ENCODE measurements around the gene MID1.

The MID1 gene

GRCh38 chrX:10484683-10485247, 135.6 kb downstream of the MID1 start:
- Histone ChIP-seq H3K36me3 (ENCODE audit: control insufficient read depth in 2 of 2, insufficient read depth in 1 of 2, low read length in 2 of 2) (peaks cover 0 to 48% of the 10 kb centered on the region in 2 experiments; a peak in 1 of 3 replicates), H3K4me3 (ENCODE audit: low read depth, low read length) (no peak overlapping the region), H3K4me1 (ENCODE audit: control insufficient read depth, insufficient read depth, low read length) (no peaks in the 10 kb centered on the region), H3K9me3 (ENCODE audit: control insufficient read depth, insufficient read depth, low read depth, low read length) (no peaks in the 10 kb centered on the region), H3K27ac (ENCODE audit: extremely low read depth, low read depth, low read length) (no peak overlapping the region)
- CTCF ChIA-PET, result no interaction called here
- TF ChIP-seq ZBTB48 (tag by site-specific recombination; IDR thresholded peaks at IDR 0.05) (no peak), IKZF3 (tag by site-specific recombination; IDR thresholded peaks at IDR 0.05) (no peak), GLIS2 (tag by site-specific recombination; IDR thresholded peaks at IDR 0.05) (no peak), ZNF10 (tag by site-specific recombination; IDR thresholded peaks at IDR 0.05) (no peak), SALL2 (tag by site-specific recombination; IDR thresholded peaks at IDR 0.05; ENCODE audit: borderline replicate concordance) (no peak), ZBTB49 (tag by site-specific recombination; IDR thresholded peaks at IDR 0.05; ENCODE audit: low read depth) (no peak), ZBTB7A (tag by site-specific recombination; IDR thresholded peaks at IDR 0.05; ENCODE audit: low read depth) (no peak), ZNF140 (tag by site-specific recombination; IDR thresholded peaks at IDR 0.05) (no peak), ZNF624 (tag by site-specific recombination; IDR thresholded peaks at IDR 0.05) (no peak), ZNF621 (tag by site-specific recombination; IDR thresholded peaks at IDR 0.05) (no peak), WT1 (tag by site-specific recombination; IDR thresholded peaks at IDR 0.05) (no peak), ZNF121 (tag by site-specific recombination; IDR thresholded peaks at IDR 0.05) (no peak), BCL11A (tag by site-specific recombination; IDR thresholded peaks at IDR 0.05; ENCODE audit: low read depth) (no peak), ZBTB1 (tag by site-specific recombination; IDR thresholded peaks at IDR 0.05) (no peak), ZSCAN30 (tag by site-specific recombination; IDR thresholded peaks at IDR 0.05) (no peak), ELK4 (IDR thresholded peaks at IDR 0.05; ENCODE audit: borderline replicate concordance, low read depth, low read length) (no peak), TRIM28 (IDR thresholded peaks at IDR 0.05; ENCODE audit: borderline replicate concordance, low read length) (no peak)
- TF ChIP-seq, protein P1, sequence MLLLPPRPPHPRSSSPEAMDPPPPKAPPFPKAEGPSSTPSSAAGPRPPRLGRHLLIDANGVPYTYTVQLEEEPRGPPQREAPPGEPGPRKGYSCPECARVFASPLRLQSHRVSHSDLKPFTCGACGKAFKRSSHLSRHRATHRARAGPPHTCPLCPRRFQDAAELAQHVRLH (tag by site-specific recombination; IDR thresholded peaks at IDR 0.05), result no peak
- TF ChIP-seq, protein P2, sequence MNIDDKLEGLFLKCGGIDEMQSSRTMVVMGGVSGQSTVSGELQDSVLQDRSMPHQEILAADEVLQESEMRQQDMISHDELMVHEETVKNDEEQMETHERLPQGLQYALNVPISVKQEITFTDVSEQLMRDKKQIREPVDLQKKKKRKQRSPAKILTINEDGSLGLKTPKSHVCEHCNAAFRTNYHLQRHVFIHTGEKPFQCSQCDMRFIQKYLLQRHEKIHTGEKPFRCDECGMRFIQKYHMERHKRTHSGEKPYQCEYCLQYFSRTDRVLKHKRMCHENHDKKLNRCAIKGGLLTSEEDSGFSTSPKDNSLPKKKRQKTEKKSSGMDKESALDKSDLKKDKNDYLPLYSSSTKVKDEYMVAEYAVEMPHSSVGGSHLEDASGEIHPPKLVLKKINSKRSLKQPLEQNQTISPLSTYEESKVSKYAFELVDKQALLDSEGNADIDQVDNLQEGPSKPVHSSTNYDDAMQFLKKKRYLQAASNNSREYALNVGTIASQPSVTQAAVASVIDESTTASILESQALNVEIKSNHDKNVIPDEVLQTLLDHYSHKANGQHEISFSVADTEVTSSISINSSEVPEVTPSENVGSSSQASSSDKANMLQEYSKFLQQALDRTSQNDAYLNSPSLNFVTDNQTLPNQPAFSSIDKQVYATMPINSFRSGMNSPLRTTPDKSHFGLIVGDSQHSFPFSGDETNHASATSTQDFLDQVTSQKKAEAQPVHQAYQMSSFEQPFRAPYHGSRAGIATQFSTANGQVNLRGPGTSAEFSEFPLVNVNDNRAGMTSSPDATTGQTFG (tag by site-specific recombination; IDR thresholded peaks at IDR 0.05; ENCODE audit: borderline replicate concordance), result no peak
- TF ChIP-seq, protein P3, sequence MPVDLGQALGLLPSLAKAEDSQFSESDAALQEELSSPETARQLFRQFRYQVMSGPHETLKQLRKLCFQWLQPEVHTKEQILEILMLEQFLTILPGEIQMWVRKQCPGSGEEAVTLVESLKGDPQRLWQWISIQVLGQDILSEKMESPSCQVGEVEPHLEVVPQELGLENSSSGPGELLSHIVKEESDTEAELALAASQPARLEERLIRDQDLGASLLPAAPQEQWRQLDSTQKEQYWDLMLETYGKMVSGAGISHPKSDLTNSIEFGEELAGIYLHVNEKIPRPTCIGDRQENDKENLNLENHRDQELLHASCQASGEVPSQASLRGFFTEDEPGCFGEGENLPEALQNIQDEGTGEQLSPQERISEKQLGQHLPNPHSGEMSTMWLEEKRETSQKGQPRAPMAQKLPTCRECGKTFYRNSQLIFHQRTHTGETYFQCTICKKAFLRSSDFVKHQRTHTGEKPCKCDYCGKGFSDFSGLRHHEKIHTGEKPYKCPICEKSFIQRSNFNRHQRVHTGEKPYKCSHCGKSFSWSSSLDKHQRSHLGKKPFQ (tag by site-specific recombination; IDR thresholded peaks at IDR 0.05), result no peak
- POLR2A ChIA-PET, result no interaction called here
